Measurements from ENCODE around the gene ACSS1. TPM values are rescaled to one million over a fixed set of nuclear protein-coding genes. Genes with fewer than 3 reads are reported as not detected.

The ACSS1 gene
- total RNA-seq, 1 donor from 2014 or later, result 0.72 TPM

DNA sequence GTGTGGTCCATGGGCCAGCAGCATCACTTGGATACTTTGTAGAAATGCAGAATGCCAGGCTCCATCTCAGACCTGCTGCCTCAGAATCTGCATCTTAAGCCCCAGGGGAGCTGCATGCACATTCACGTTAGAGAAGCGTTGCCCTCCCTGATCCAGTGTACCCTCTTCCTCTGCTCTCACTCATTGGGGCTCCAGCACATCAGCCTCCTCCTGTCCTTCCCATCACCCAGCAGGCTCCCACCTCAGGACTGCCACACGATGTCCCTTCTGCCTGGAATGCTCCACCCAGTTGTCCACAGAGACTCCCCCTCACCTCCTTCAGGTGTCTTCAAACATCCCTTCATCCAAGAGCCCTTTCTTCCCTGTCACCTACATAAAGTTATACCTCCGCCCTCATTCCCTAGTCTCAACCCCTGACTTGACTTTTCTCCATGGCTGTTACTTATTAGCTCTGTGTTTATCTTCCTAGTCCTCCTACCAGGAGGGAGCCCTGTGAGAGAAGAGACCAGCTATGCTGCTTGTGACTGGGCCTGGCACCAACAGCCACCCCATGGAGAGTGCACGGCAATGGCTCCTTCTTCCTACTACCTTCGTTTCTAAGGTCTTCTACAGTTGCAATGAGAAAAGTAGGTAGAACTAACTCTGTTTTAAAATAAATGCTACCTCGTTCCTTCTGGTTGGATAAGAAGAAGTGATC lies 3.3 kb upstream of the ACSS1 start:
- Mint-ChIP-seq H3K36me3 (ENCODE audit: insufficient read depth) (no peaks in the 10 kb centered on the region), H3K27me3 (peaks cover 80% of the 10 kb centered on the region), H3K9me3 (ENCODE audit: low read depth) (no peaks in the 10 kb centered on the region), H3K4me1 (ENCODE audit: low read depth) (peaks cover 8% of the 10 kb centered on the region), H3K4me3 (ENCODE audit: low read depth) (no peak overlapping the region), H3K27ac (peak overlapping the region; percentile 29)
- no peak for DNase-seq (ENCODE audit: low spot score, unreplicated experiment)
- no peak for TF ChIP-seq CTCF (IDR thresholded peaks at IDR 0.05; ENCODE audit: unreplicated experiment)

- TF ChIP-seq CTCF (IDR thresholded peaks at IDR 0.05; ENCODE audit: unreplicated experiment), result no peak
- no peak overlapping the region for H3K4me3 Mint-ChIP-seq (ENCODE audit: low read depth)
- no peak for DNase-seq (ENCODE audit: low spot score, unreplicated experiment)
Observed at GRCh38 chr20:25059866-25060465, 2.0 kb upstream of the ACSS1 start.

DNA sequence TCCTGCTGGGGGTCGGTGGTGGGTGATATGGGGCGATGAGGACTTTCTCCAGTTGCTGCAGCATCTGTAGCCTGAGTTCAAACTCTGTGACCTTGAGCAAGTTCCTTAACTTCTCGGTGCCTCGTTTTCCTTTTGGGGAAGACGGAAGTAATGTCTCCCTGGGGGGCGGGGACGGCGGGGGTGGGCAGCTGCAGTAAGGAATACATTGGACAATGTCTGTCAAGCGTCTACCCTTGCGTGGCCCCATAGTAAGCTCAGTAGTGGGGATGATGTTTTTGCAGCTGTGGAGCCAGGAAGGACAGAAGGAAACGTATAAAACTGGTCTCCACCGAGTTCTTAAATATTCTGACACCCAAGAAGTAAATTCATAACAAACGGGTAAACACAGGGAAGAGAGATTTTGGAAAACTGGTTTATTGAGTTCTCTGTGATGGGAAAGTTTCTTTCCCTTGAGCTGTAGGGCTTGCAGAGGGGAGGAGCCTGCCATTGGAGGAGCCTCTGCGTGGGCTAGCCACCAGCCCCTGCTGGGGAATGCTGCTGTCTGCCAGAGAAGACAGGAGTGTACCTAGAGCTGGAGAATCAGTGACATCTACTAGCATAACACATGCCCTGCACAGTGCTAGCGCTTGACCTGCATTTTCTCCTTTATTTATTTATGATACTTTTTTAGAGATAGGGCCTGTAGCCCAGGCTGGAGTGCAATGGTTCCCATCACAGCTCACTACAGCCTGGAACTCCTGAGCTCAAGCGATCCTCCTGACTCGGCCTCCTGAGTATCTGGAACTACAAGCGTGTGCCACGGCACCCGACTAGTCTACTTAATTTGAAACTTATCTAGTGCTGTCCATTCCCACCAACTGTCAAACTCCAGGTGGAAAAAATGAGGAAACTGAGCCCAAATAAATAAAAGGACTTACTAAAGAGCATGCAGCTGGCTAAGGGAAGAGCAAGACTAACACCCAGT lies 1.2 kb upstream of the ACSS1 start:
- Mint-ChIP-seq H3K9me3 (ENCODE audit: low read depth) (no peaks in the 10 kb centered on the region), H3K4me1 (ENCODE audit: low read depth) (peaks cover 8% of the 10 kb centered on the region), H3K4me3 (ENCODE audit: low read depth) (no peak overlapping the region), H3K27ac (no peak overlapping the region), H3K36me3 (ENCODE audit: insufficient read depth) (no peaks in the 10 kb centered on the region), H3K27me3 (peaks cover 84% of the 10 kb centered on the region)
- TF ChIP-seq CTCF (IDR thresholded peaks at IDR 0.05; ENCODE audit: unreplicated experiment), result no peak
- no peak for DNase-seq (ENCODE audit: low spot score, unreplicated experiment)

More at GRCh38 chr20:25059866-25060465, 2.0 kb upstream of the ACSS1 start:
- no peaks in the 10 kb centered on the region for H3K36me3 Mint-ChIP-seq (ENCODE audit: insufficient read depth)
- peaks cover 84% of the 10 kb centered on the region for H3K27me3 Mint-ChIP-seq
- peaks cover 8% of the 10 kb centered on the region for H3K4me1 Mint-ChIP-seq (ENCODE audit: low read depth)
- H3K9me3 Mint-ChIP-seq (ENCODE audit: low read depth), result no peaks in the 10 kb centered on the region
- no peak overlapping the region for H3K27ac Mint-ChIP-seq

GRCh38 chr20:25057234-25058050 lies 497 bp downstream of the ACSS1 start:
- peaks cover 80% of the 10 kb centered on the region for H3K27me3 Mint-ChIP-seq
- H3K4me3 Mint-ChIP-seq (ENCODE audit: low read depth), result peak overlapping the region; percentile 59
- H3K9me3 Mint-ChIP-seq (ENCODE audit: low read depth), result no peaks in the 10 kb centered on the region
- no peak overlapping the region for H3K27ac Mint-ChIP-seq
- H3K4me1 Mint-ChIP-seq (ENCODE audit: low read depth), result peaks cover 8% of the 10 kb centered on the region
- no peaks in the 10 kb centered on the region for H3K36me3 Mint-ChIP-seq (ENCODE audit: insufficient read depth)
- DNase-seq (ENCODE audit: low spot score, unreplicated experiment), result peak; percentile 26
- no peak for TF ChIP-seq CTCF (IDR thresholded peaks at IDR 0.05; ENCODE audit: unreplicated experiment)

Data from progenitor cell of endocrine pancreas (in vitro differentiated cells).